Measurements from ENCODE around the gene BRMS1. TPM values are rescaled to one million over a fixed set of nuclear protein-coding genes. Genes with fewer than 3 reads are reported as not detected.

BRMS1 gene
- total RNA-seq, 1 experiment from 2014 or later = 80.5 TPM

DNA sequence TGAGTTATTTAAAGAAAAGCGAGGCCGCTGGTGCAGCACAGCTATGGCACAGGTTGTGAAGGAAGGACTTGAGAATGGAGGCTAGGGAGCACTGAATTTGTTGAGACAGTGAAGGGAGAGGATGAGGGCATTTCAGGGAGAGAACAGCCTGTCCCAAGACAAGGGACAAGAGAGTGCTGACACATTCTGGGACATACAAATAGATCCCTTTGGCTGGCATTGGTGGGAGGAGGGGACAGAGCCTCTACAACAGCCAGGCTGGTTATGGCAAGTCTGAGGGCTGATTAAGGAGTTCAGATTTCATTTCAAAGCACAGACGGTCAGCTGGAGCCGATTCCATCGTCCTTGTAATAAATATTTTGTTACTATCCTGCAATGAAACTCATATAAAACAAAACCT is 28.4 kb upstream of the BRMS1 start:
- DNase-seq (ENCODE audit: low read depth, low spot score) (no peak), ATAC-seq (no peak)
- H3K9me3 ChIP-seq (ENCODE audit: control insufficient read depth, insufficient read depth, low read depth, low read length) = no peaks in the 10 kb centered on the region
- POLR2A ChIA-PET = no interaction called here
- TF ChIP-seq CTCF (IDR thresholded peaks at IDR 0.05) = no peak
- no peak for TF ChIP-seq TCF7L2 (IDR thresholded peaks at IDR 0.05; ENCODE audit: low read depth, low read length)
- TF ChIP-seq POLR2AphosphoS5 (IDR thresholded peaks at IDR 0.05; ENCODE audit: low read depth, low read length) = no peak
- TF ChIP-seq, protein P1, sequence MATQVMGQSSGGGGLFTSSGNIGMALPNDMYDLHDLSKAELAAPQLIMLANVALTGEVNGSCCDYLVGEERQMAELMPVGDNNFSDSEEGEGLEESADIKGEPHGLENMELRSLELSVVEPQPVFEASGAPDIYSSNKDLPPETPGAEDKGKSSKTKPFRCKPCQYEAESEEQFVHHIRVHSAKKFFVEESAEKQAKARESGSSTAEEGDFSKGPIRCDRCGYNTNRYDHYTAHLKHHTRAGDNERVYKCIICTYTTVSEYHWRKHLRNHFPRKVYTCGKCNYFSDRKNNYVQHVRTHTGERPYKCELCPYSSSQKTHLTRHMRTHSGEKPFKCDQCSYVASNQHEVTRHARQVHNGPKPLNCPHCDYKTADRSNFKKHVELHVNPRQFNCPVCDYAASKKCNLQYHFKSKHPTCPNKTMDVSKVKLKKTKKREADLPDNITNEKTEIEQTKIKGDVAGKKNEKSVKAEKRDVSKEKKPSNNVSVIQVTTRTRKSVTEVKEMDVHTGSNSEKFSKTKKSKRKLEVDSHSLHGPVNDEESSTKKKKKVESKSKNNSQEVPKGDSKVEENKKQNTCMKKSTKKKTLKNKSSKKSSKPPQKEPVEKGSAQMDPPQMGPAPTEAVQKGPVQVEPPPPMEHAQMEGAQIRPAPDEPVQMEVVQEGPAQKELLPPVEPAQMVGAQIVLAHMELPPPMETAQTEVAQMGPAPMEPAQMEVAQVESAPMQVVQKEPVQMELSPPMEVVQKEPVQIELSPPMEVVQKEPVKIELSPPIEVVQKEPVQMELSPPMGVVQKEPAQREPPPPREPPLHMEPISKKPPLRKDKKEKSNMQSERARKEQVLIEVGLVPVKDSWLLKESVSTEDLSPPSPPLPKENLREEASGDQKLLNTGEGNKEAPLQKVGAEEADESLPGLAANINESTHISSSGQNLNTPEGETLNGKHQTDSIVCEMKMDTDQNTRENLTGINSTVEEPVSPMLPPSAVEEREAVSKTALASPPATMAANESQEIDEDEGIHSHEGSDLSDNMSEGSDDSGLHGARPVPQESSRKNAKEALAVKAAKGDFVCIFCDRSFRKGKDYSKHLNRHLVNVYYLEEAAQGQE (IDR thresholded peaks at IDR 0.05; ENCODE audit: insufficient read depth in 1 of 2, low read depth in 2 of 2, low read length in 1 of 2) = no peak
- no peak for TF ChIP-seq SIN3A (IDR thresholded peaks at IDR 0.05; ENCODE audit: borderline replicate concordance, insufficient read depth, low read depth, low read length)
- no peaks in the 10 kb centered on the region for H3K36me3 ChIP-seq (ENCODE audit: control insufficient read depth, insufficient read depth, low read length)
- intact Hi-C loops (cut with micrococcal nuclease; ENCODE audit: unreplicated experiment) = no loop called here
- BruUV-seq (replicated peaks) = no TSS peak
- H3K4me1 ChIP-seq (ENCODE audit: control insufficient read depth, insufficient read depth, low read length) = peaks cover 15% of the 10 kb centered on the region; the same call in 1 of the 2 replicates
- CTCF ChIA-PET = no interaction called here
- H3K27me3 ChIP-seq (ENCODE audit: control insufficient read depth, insufficient read depth, low read length) = no peaks in the 10 kb centered on the region
- H3K27ac ChIP-seq (ENCODE audit: low read length) = no peak overlapping the region
- in situ Hi-C loops (cut with HindIII; ENCODE audit: low pct_unique_long_range_greater_than_20kb, low sequenced_read_pairs) = no loop called here
- no peak overlapping the region for H3K4me3 ChIP-seq (ENCODE audit: low read depth in 2 of 2, low read length in 2 of 2)

GRCh38 chr11:66371627-66372415 is 26.9 kb upstream of the BRMS1 start, which contains the start of gene SLC29A2:
SLC29A2 (minus strand) TSS chr11:66371760; CDS start chr11:66371591, 169 bp downstream.
- no TSS peak for BruUV-seq (replicated peaks)
- ChIA-PET CTCF (no interaction called here), POLR2A (interaction anchor here (0.5 to 0.6 kb wide), 2 partner anchors 48 to 377 kb away, joined by 4 to 5 read pairs; no protein-coding TSS in a partner anchor)
- intact Hi-C loops (cut with micrococcal nuclease; ENCODE audit: unreplicated experiment) (no loop called here), in situ Hi-C loops (cut with HindIII; ENCODE audit: low pct_unique_long_range_greater_than_20kb, low sequenced_read_pairs) (no loop called here)
- peak within 1 kb of the TSS; percentile 63 to 92 for H3K4me3 ChIP-seq (ENCODE audit: low read depth in 2 of 2, low read length in 2 of 2)
- TF ChIP-seq SIN3A (IDR thresholded peaks at IDR 0.05; ENCODE audit: borderline replicate concordance, insufficient read depth, low read depth, low read length) (peak; percentile 19; the same call in 1 of the 2 replicates), POLR2AphosphoS5 (IDR thresholded peaks at IDR 0.05; ENCODE audit: low read depth, low read length) (peak; percentile 57), TCF7L2 (IDR thresholded peaks at IDR 0.05; ENCODE audit: low read depth, low read length) (no peak)
- TF ChIP-seq, protein P1 (IDR thresholded peaks at IDR 0.05; ENCODE audit: insufficient read depth in 1 of 2, low read depth in 2 of 2, low read length in 1 of 2) = no peak
- ATAC-seq = peak; percentile 87
- DNase-seq (ENCODE audit: low read depth, low spot score) = no peak
- no peaks in the 10 kb centered on the region for H3K27me3 ChIP-seq (ENCODE audit: control insufficient read depth, insufficient read depth, low read length)
- H3K4me1 ChIP-seq (ENCODE audit: control insufficient read depth, insufficient read depth, low read length) = peaks cover 15% of the 10 kb centered on the region; the same call in 1 of the 2 replicates
- H3K36me3 ChIP-seq (ENCODE audit: control insufficient read depth, insufficient read depth, low read length) = no peaks in the 10 kb centered on the region
- no peaks in the 10 kb centered on the region for H3K9me3 ChIP-seq (ENCODE audit: control insufficient read depth, insufficient read depth, low read depth, low read length)
- H3K27ac ChIP-seq (ENCODE audit: low read length) = peak within 1 kb of the TSS; percentile 92
